GM21515 (cell line): ENCODE measurements around the gene FMN1.
A peak's percentile ranks its signal among the peaks of the same experiment; 100 is the strongest.

Experiments
- ATAC-seq: cut with Tn5 transposase; IDR thresholded peaks from one replicate; pipeline ENCODE4 v1.9.1; 2021; ENCODE audit not compliant: unreplicated experiment

FMN1 gene

GRCh38 chr15:32792436-32792835, 402.1 kb downstream of the FMN1 start:
- no peak for ATAC-seq

GRCh38 chr15:32790352-32790999, 404.0 kb downstream of the FMN1 start:
- ATAC-seq = no peak

- ATAC-seq = no peak
Observed at GRCh38 chr15:32787949-32788348, 406.6 kb downstream of the FMN1 start.

- ATAC-seq = no peak
Observed at GRCh38 chr15:32786906-32787305, 407.6 kb downstream of the FMN1 start.

- no peak for ATAC-seq
Observed at GRCh38 chr15:32784581-32784980, 409.9 kb downstream of the FMN1 start.

- no peak for ATAC-seq
Observed at GRCh38 chr15:32781781-32782180, 412.7 kb downstream of the FMN1 start.

- no peak for ATAC-seq
Observed at GRCh38 chr15:32778391-32779176, 415.9 kb downstream of the FMN1 start.

GRCh38 chr15:32775103-32775502, 419.4 kb downstream of the FMN1 start:
- ATAC-seq = no peak

- ATAC-seq = no peak
Observed at GRCh38 chr15:32774022-32774421, 420.5 kb downstream of the FMN1 start.

GRCh38 chr15:32767236-32767635, 427.3 kb downstream of the FMN1 start:
- no peak for ATAC-seq

- no peak for ATAC-seq
Observed at GRCh38 chr15:32766101-32766500, 428.4 kb downstream of the FMN1 start.

- ATAC-seq = no peak
Observed at GRCh38 chr15:32765236-32765635, 429.3 kb downstream of the FMN1 start.

- peak; percentile 66 for ATAC-seq
Observed at GRCh38 chr15:32763295-32763694, 431.2 kb downstream of the FMN1 start.

- ATAC-seq = no peak
Observed at GRCh38 chr15:32757426-32757825, 437.1 kb downstream of the FMN1 start.

GRCh38 chr15:32750979-32751378, 443.5 kb downstream of the FMN1 start:
- no peak for ATAC-seq

GRCh38 chr15:32747921-32748342, 446.6 kb downstream of the FMN1 start:
- ATAC-seq = no peak

- ATAC-seq = no peak
Observed at GRCh38 chr15:32746116-32746857, 448.2 kb downstream of the FMN1 start.

- ATAC-seq = no peak
Observed at GRCh38 chr15:32743411-32744140, 450.9 kb downstream of the FMN1 start.

GRCh38 chr15:32739522-32740063, 454.9 kb downstream of the FMN1 start:
- no peak for ATAC-seq

- ATAC-seq = no peak
Observed at GRCh38 chr15:32738666-32739065, 455.8 kb downstream of the FMN1 start.

GRCh38 chr15:32737304-32737703, 457.2 kb downstream of the FMN1 start:
- ATAC-seq = no peak
